ENCODE data around the gene TAF4.

GRCh38 chr20:62066983-62067433 lies 1.3 kb upstream of the TAF4 start:
- TF ChIP-seq CTCF (conservative IDR thresholded peaks at IDR 0.05 in 1 of 2, IDR thresholded peaks at IDR 0.05 in 1 of 2; ENCODE audit: low read depth in 1 of 2, low read length in 2 of 2) (no peak), EZH2 (IDR thresholded peaks at IDR 0.05; ENCODE audit: low read length, missing control alignments) (no peak)

Data from fibroblast of lung (primary cell).